Keratinocyte (primary cell): ENCODE measurements around the gene KCNQ4. TPM values are rescaled to one million over a fixed set of nuclear protein-coding genes. Genes with fewer than 3 reads are reported as not detected.

Source experiments
- DNase-seq: peaks from one replicate; pipeline ENCODE4 v3.0.0-alpha.2; 2011; ENCODE audit warnings: low read depth, missing footprints, low spot score
- FAIRE-seq: peaks from 2 replicates; lab custom pipeline; 2011; peaks lifted over from hg19 to GRCh38; lab: Jason Lieb, UNC
- H2AFZ ChIP-seq: 2 replicates; pipeline ENCODE4 v1.6.0; 2012; ENCODE audit warnings: low read length, control low read depth, inconsistent platforms; ENCODE audit not compliant: control insufficient read depth
- H3K27ac ChIP-seq: 2 replicates; pipeline ENCODE4 v1.5.1; 2011; ENCODE audit warnings: low read length; ENCODE audit not compliant: control insufficient read depth, insufficient read depth
- H3K27me3 ChIP-seq: 3 replicates; pipeline ENCODE4 v1.6.0; 2011; ENCODE audit warnings: low read length; ENCODE audit not compliant: control insufficient read depth, insufficient read depth; ENCODE audit errors: extremely low read depth
- H3K36me3 ChIP-seq, 2 experiments: 2 replicates in 1 of 2; 3 replicates in 1 of 2; pipeline ENCODE4 v1.5.1; 2011; ENCODE audit warnings: low read length in 2 of 2, mild to moderate bottlenecking in 1 of 2; ENCODE audit not compliant: control insufficient read depth in 2 of 2, insufficient read depth in 2 of 2; ENCODE audit errors: extremely low read depth in 1 of 2
- H3K4me1 ChIP-seq: 3 replicates; pipeline ENCODE4 v1.5.1; 2011; ENCODE audit warnings: low read length; ENCODE audit not compliant: control insufficient read depth, insufficient read depth; ENCODE audit errors: extremely low read depth
- H3K4me2 ChIP-seq: 3 replicates; pipeline ENCODE4 v1.6.0; 2011; ENCODE audit warnings: low read depth, low read length; ENCODE audit not compliant: control insufficient read depth, insufficient read depth; ENCODE audit errors: extremely low read depth
- H3K4me3 ChIP-seq, 3 experiments: fragments of 200-600 bp in 1 of 3; sonication (generic) in 1 of 3; 2 replicates in 2 of 3; 3 replicates in 1 of 3; pipeline ENCODE4 v1.5.1; 2011 to 2016; ENCODE audit warnings: low read length in 3 of 3, mild to moderate bottlenecking in 3 of 3, control low read depth in 2 of 3, inconsistent platforms in 1 of 3, low read depth in 1 of 3, mixed read lengths in 1 of 3, mixed run types in 1 of 3, moderate library complexity in 1 of 3; ENCODE audit not compliant: control insufficient read depth in 2 of 3, insufficient read depth in 2 of 3; ENCODE audit errors: extremely low read depth in 1 of 3
- H3K79me2 ChIP-seq: 2 replicates; pipeline ENCODE4 v1.6.0; 2012; ENCODE audit warnings: low read length; ENCODE audit not compliant: control insufficient read depth, insufficient read depth
- H3K9ac ChIP-seq: 3 replicates; pipeline ENCODE4 v1.6.0; 2011; ENCODE audit warnings: low read length; ENCODE audit not compliant: control insufficient read depth, insufficient read depth; ENCODE audit errors: extremely low read depth
- H3K9me1 ChIP-seq: 3 replicates; pipeline ENCODE4 v1.6.0; 2011; ENCODE audit warnings: low read length; ENCODE audit not compliant: control insufficient read depth, insufficient read depth; ENCODE audit errors: extremely low read depth
- H3K9me3 ChIP-seq: 2 replicates; pipeline ENCODE4 v1.5.1; 2012; ENCODE audit warnings: low read depth, low read length; ENCODE audit not compliant: control insufficient read depth
- H4K20me1 ChIP-seq: 3 replicates; pipeline ENCODE4 v1.6.0; 2011; ENCODE audit warnings: low read length; ENCODE audit not compliant: control insufficient read depth, insufficient read depth; ENCODE audit errors: extremely low read depth
- CTCF ChIP-seq, 3 experiments: IDR thresholded peaks in 1 of 3; conservative IDR thresholded peaks in 1 of 3; optimal IDR thresholded peaks in 1 of 3; 2 replicates in 2 of 3; 3 replicates in 1 of 3; pipeline versions ENCODE3 to v1.5.1; 2011; ENCODE audit warnings: low read length in 3 of 3, mild to moderate bottlenecking in 3 of 3, moderate library complexity in 2 of 3, control low read depth in 1 of 3, inconsistent platforms in 1 of 3; ENCODE audit not compliant: insufficient read depth in 2 of 3; ENCODE audit errors: extremely low read depth in 1 of 3
- EZH2 ChIP-seq: IDR thresholded peaks from one replicate; pipeline ENCODE4 v1.6.1; 2012; ENCODE audit warnings: inconsistent platforms, mild to moderate bottlenecking, low read length, moderate library complexity
- dilution Hi-C: fragments of 300-500 bp; cut with MboI; formaldehyde crosslinking; loops from one replicate; pipeline ENCODE4 v1.7.0; 2020; ENCODE audit warnings: low sequenced_read_pairs; ENCODE audit not compliant: extremely low pct_ligation_motif_present
- polyA plus RNA-seq, 5 experiments: library from polyadenylated mRNA; depleted of rRNA in 3 of 5; stranded (reverse) in 3 of 5; stranded (forward) in 1 of 5; unstranded in 1 of 5; fragments of >200 nt; gene quantifications; 1 replicate in 1 of 5; 2 replicates in 3 of 5; 3 replicates in 1 of 5; pipeline versions ENCODE4 v1.2.1 to v1.2.3, GENCODE V29; 2011 to 2012; ENCODE audit warnings: missing spikeins in 2 of 5, low read depth in 1 of 5, low replicate concordance in 1 of 5

KCNQ4 gene
- polyA plus RNA-seq, 1 donor (not counting 4 experiments of a cell fraction or from before 2014, with no cell fraction given): not detected

DNA sequence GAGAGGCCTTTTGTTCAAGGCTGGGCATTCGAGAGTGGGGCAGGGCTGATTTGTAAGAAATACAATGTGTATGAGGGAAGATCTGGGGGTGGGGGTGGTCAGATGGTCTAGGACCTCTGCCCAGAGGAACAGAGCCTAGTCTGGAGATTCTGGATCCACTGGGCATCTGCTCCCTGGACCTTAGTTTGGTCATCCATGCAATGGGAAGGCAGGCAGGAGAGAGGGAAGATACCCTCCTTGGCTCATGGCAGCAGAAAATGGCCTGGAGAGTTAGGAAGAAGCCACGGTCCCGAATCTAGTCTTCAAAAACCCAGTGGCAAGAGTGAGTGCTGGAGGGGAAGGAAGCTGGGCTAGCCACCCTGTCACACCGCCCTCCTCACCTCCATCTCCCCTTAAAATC is 39.8 kb downstream of the KCNQ4 start:
- no peaks in the 10 kb centered on the region for H3K9me1 ChIP-seq
- no peak overlapping the region for H3K4me3 ChIP-seq
- dilution Hi-C loops: no loop called here
- no peak for DNase-seq
- H3K9ac ChIP-seq: no peak overlapping the region
- no peaks in the 10 kb centered on the region for H3K79me2 ChIP-seq
- no peak overlapping the region for H3K27ac ChIP-seq
- no peaks in the 10 kb centered on the region for H4K20me1 ChIP-seq
- no peaks in the 10 kb centered on the region for H3K4me1 ChIP-seq
- no peaks in the 10 kb centered on the region for H3K9me3 ChIP-seq
- TF ChIP-seq CTCF (optimal IDR thresholded peaks at IDR 0.05 in 1 of 3, IDR thresholded peaks at IDR 0.05 in 1 of 3, conservative IDR thresholded peaks at IDR 0.05 in 1 of 3; ENCODE audit: extremely low read depth in 1 of 3, insufficient read depth in 2 of 3, low read length in 3 of 3) (no peak), EZH2 (no peak)
- no peak overlapping the region for H3K4me2 ChIP-seq
- no peak for FAIRE-seq
- peaks cover 2% of the 10 kb centered on the region for H3K27me3 ChIP-seq
- H3K36me3 ChIP-seq: no peaks in the 10 kb centered on the region
- H2AFZ ChIP-seq: no peak overlapping the region

- Histone ChIP-seq H3K27ac (no peak overlapping the region), H3K27me3 (peaks cover under 1% of the 10 kb centered on the region), H3K79me2 (no peaks in the 10 kb centered on the region), H3K4me2 (no peak overlapping the region), H3K9ac (no peak overlapping the region), H2AFZ (no peak overlapping the region), H3K9me1 (no peaks in the 10 kb centered on the region), H3K36me3 (no peaks in the 10 kb centered on the region), H4K20me1 (no peaks in the 10 kb centered on the region), H3K4me3 (no peak overlapping the region), H3K4me1 (no peaks in the 10 kb centered on the region), H3K9me3 (no peaks in the 10 kb centered on the region)
- no peak for DNase-seq
- dilution Hi-C loops: no loop called here
- FAIRE-seq: no peak
- TF ChIP-seq EZH2 (no peak), CTCF (optimal IDR thresholded peaks at IDR 0.05 in 1 of 3, IDR thresholded peaks at IDR 0.05 in 1 of 3, conservative IDR thresholded peaks at IDR 0.05 in 1 of 3; ENCODE audit: extremely low read depth in 1 of 3, insufficient read depth in 2 of 3, low read length in 3 of 3) (no peak)
Observed at GRCh38 chr1:40823983-40824382, 40.4 kb downstream of the KCNQ4 start.
